Natural killer cell (primary cell): ENCODE results near the gene GLOD4. TPM values are rescaled to one million over a fixed set of nuclear protein-coding genes. Genes with fewer than 3 reads are reported as not detected.
"Not testable (repeated sequence)": the region's sequence is repeated elsewhere in the genome, so short reads cannot be mapped to it uniquely, and the experiment has no call there.

ENCODE experiments used
- ATAC-seq, 3 donors: fragments of 150-1000 bp in 2 of 3; fragments of 200-7000 bp in 1 of 3; cut with Tn5 transposase; 1 replicate in 1 of 3; 2 replicates in 2 of 3; pipeline ENCODE4 v1.10.0; 2021; ENCODE audit warnings: mild to moderate bottlenecking in 2 of 3, moderate library complexity in 2 of 3
- DNase-seq, 2 donors: peaks; one replicate each; pipeline versions ENCODE4 v3.0.0 to v3.0.0-alpha.2; 2013 to 2021; ENCODE audit warnings: mixed read lengths in 1 of 2
- H3K27ac ChIP-seq: one replicate; pipeline ENCODE4 v1.5.1; 2013; ENCODE audit warnings: mild to moderate bottlenecking, low read length
- H3K27me3 ChIP-seq: one replicate; pipeline ENCODE4 v1.6.1; 2013; ENCODE audit warnings: low read length; ENCODE audit not compliant: control insufficient read depth, insufficient read depth
- H3K36me3 ChIP-seq: one replicate; pipeline ENCODE4 v1.6.1; 2013; ENCODE audit warnings: low read length; ENCODE audit not compliant: control insufficient read depth, insufficient read depth
- H3K4me1 ChIP-seq: one replicate; pipeline ENCODE4 v1.6.1; 2013; ENCODE audit warnings: low read length; ENCODE audit not compliant: control insufficient read depth, insufficient read depth
- H3K4me3 ChIP-seq: one replicate; pipeline ENCODE4 v1.5.1; 2013; ENCODE audit warnings: low read length
- H3K9me3 ChIP-seq: one replicate; pipeline ENCODE4 v1.6.1; 2013; ENCODE audit warnings: low read length; ENCODE audit not compliant: control insufficient read depth, insufficient read depth
- H3K27ac Mint-ChIP-seq, 2 donors: one replicate each; pipeline ENCODE4 v1.8.0; 2022; ENCODE audit warnings: mild to moderate bottlenecking in 2 of 2, mixed read lengths in 2 of 2, moderate library complexity in 1 of 2
- H3K27me3 Mint-ChIP-seq, 2 donors: one replicate each; pipeline ENCODE4 v1.8.0; 2022; ENCODE audit warnings: low read depth in 2 of 2, mixed read lengths in 2 of 2
- H3K36me3 Mint-ChIP-seq: one replicate; pipeline ENCODE4 v1.8.0; 2022; ENCODE audit warnings: mixed read lengths
- H3K4me1 Mint-ChIP-seq, 2 donors: one replicate each; pipeline ENCODE4 v1.8.0; 2022; ENCODE audit warnings: mixed read lengths in 2 of 2
- H3K4me3 Mint-ChIP-seq: one replicate; pipeline ENCODE4 v1.8.0; 2022; ENCODE audit warnings: mild to moderate bottlenecking, moderate library complexity, mixed read lengths
- H3K9me3 Mint-ChIP-seq, 2 donors: one replicate each; pipeline ENCODE4 v1.8.0; 2022; ENCODE audit warnings: mixed read lengths in 2 of 2
- CTCF ChIP-seq: fragments of 200-600 bp; IDR thresholded peaks from one replicate; pipeline ENCODE4 v1.8.0; 2022; ENCODE audit warnings: antibody characterized with exemption
- WGBS: methylation state at CpG from one replicate; pipeline ENCODE4 v1.1.7; 2013; ENCODE audit warnings: missing lambda C conversion rate; ENCODE audit not compliant: insufficient coverage; 5-methylcytosine and 5-hydroxymethylcytosine counted together
- intact Hi-C: fragments of 100-400 bp; cut with micrococcal nuclease; formaldehyde crosslinking; loops from one replicate; pipeline ENCODE4 v1.14.2; 2022
- total RNA-seq, 4 donors: library from RNA; stranded (reverse); fragments of 120-200 nt in 1 of 4; gene quantifications; one replicate each; pipeline versions ENCODE4 v1.2.3 to v1.2.4, GENCODE V29; 2013 to 2022

The GLOD4 gene, protein sequence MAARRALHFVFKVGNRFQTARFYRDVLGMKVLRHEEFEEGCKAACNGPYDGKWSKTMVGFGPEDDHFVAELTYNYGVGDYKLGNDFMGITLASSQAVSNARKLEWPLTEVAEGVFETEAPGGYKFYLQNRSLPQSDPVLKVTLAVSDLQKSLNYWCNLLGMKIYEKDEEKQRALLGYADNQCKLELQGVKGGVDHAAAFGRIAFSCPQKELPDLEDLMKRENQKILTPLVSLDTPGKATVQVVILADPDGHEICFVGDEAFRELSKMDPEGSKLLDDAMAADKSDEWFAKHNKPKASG
- 10 to 100 TPM; 62.5 to 67.1 (median 63.5) TPM for total RNA-seq
- 69.1 TPM for total RNA-seq (2013)

DNA sequence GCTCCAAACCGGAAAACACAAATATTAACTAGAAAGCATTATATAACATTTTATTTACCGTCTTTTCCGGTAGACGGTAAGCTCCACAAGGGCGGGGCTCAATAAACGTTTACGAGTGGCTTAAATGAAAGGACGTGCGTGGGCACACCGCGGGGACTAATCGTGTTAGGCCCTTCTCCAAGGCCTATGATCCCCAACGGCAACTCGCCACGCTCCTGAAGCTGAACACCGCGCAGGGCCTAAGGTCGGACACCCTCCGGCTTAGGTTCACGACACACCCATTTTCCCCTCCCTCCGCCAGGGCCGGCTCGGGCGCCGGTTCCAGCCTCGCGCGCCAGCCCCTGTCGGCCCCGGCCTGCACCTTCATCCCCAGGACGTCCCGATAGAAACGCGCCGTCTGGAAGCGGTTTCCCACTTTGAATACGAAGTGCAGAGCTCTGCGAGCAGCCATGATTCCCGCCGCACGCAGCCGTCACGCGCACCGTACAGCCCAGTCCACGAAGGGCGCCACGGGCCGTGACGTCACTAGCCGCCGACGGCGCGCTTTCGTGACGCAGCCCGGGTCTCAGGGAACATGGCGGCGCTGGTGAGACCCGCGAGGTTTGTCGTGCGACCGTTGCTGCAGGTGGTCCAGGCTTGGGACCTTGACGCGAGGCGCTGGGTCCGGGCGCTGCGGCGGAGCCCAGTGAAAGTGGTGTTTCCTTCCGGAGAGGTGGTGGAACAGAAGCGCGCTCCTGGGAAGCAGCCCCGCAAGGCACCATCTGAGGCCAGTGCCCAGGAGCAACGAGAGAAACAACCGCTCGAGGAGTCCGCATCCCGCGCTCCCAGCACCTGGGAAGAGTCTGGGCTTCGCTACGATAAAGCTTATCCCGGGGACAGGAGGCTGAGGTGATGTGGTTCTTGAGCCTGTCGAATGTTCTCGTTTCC is at the start of gene GLOD4, which contains the start of gene MRM3:
GLOD4 (minus strand) TSS at position 476 of the 927 bp plus-strand sequence; CDS start at position 451, 25 bp downstream.
MRM3 (plus strand) TSS at position 549 of the 927 bp plus-strand sequence; CDS start at position 575, 26 bp downstream.
- peak; percentile 98 to 99 for DNase-seq
- Histone ChIP-seq H3K36me3 (peaks cover 21% of the 10 kb centered on the region), H3K27ac (peak within 1 kb of the TSS; percentile 67), H3K27me3 (no peaks in the 10 kb centered on the region), H3K4me1 (peaks cover 20% of the 10 kb centered on the region), H3K4me3 (peak within 1 kb of the TSS; percentile 67), H3K9me3 (no peaks in the 10 kb centered on the region)
- peaks cover 8% of the 10 kb centered on the region for H3K36me3 Mint-ChIP-seq
- H3K27ac Mint-ChIP-seq, result peak within 1 kb of the TSS; percentile 97 to 99
- TF ChIP-seq CTCF, result no peak
- no peaks in the 10 kb centered on the region for H3K9me3 Mint-ChIP-seq
- H3K4me3 Mint-ChIP-seq, result peak within 1 kb of the TSS; percentile 98
- under 1% methylated on average over 87 of the region's 87 CpGs for WGBS
- peak; percentile 96 to 97 (median 96) for ATAC-seq
- intact Hi-C loops, result loop anchor here (1.0 kb wide), 2 partner anchors 30 to 214 kb away; partner anchors contain the start of gene GEMIN4
- H3K27me3 Mint-ChIP-seq, result no peaks in the 10 kb centered on the region
- H3K4me1 Mint-ChIP-seq, result peaks cover 22 to 27% of the 10 kb centered on the region in 2 donors

GRCh38 chr17:830950-831349 is 48.9 kb upstream of the GLOD4 start:
- H3K36me3 ChIP-seq, result no peaks in the 10 kb centered on the region
- WGBS, result 83% methylated on average over 5 of the region's 7 CpGs
- Mint-ChIP-seq H3K27me3 (no peaks in the 10 kb centered on the region), H3K36me3 (no peaks in the 10 kb centered on the region), H3K27ac (no peak overlapping the region), H3K4me1 (no peaks in the 10 kb centered on the region), H3K9me3 (no peaks in the 10 kb centered on the region), H3K4me3 (no peak overlapping the region)
- H3K4me3 ChIP-seq, result no peak overlapping the region
- H3K9me3 ChIP-seq, result no peaks in the 10 kb centered on the region
- H3K4me1 ChIP-seq, result no peaks in the 10 kb centered on the region
- intact Hi-C loops, result no loop called here
- no peaks in the 10 kb centered on the region for H3K27me3 ChIP-seq
- ATAC-seq, result no peak
- TF ChIP-seq CTCF, result no peak
- H3K27ac ChIP-seq, result no peak overlapping the region
- no peak for DNase-seq

DNA sequence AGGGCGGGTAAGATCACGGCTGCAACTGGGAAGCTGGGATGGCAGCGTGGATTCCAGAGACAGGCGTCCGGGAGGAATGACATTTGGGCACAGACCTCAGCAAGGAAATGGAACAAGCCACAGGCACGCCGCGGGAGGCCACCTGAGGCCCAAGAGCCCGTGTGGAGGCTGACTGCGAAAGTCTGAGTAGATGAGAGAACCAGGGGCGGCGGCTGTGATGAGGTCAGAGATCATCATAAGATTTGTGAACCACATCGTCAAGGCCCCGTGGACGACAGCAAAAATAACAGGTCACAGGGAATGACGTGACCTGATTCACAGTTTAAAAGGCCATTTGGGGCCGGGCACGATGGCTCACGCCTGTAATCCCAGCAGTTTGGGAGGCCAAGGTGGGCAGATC is 48.3 kb upstream of the GLOD4 start:
- no peaks in the 10 kb centered on the region for H3K4me1 ChIP-seq
- no peak for DNase-seq
- no peak for ATAC-seq
- H3K27ac Mint-ChIP-seq, result no peak overlapping the region
- H3K27me3 Mint-ChIP-seq, result no peaks in the 10 kb centered on the region
- H3K27me3 ChIP-seq, result no peaks in the 10 kb centered on the region
- H3K4me1 Mint-ChIP-seq, result no peaks in the 10 kb centered on the region
- no peaks in the 10 kb centered on the region for H3K9me3 ChIP-seq
- no peak overlapping the region for H3K4me3 ChIP-seq
- intact Hi-C loops, result no loop called here
- H3K9me3 Mint-ChIP-seq, result no peaks in the 10 kb centered on the region
- H3K4me3 Mint-ChIP-seq, result no peak overlapping the region
- H3K36me3 ChIP-seq, result no peaks in the 10 kb centered on the region
- 77% methylated on average over 19 of the region's 19 CpGs for WGBS
- H3K36me3 Mint-ChIP-seq, result no peaks in the 10 kb centered on the region
- no peak for TF ChIP-seq CTCF
- H3K27ac ChIP-seq, result no peak overlapping the region

DNA sequence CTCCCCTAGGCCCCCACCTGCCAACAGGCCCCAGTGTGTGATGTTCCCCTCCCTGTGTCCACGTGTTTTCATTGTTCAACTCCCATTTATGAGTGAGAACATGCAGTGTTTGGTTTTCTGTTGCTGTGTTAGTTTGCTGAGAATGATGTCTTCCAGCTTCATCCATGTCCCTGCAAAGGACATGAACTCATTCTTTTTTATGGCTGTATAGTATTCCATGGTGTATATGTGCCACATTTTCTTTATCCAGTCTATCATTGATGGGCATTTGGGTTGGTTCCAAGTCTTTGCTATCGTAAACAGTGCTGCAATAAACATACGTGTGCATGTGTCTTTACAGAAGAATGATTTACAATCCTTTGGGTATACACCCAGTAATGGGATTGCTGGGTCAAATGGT is 47.5 kb upstream of the GLOD4 start:
- H3K4me1 Mint-ChIP-seq, H3K27ac Mint-ChIP-seq, H3K36me3 Mint-ChIP-seq, intact Hi-C loops, ATAC-seq, DNase-seq, H3K27me3 Mint-ChIP-seq, H3K4me1 ChIP-seq, H3K9me3 ChIP-seq, H3K27me3 ChIP-seq, H3K27ac ChIP-seq, H3K4me3 ChIP-seq, H3K36me3 ChIP-seq, H3K4me3 Mint-ChIP-seq, H3K9me3 Mint-ChIP-seq: not testable (repeated sequence)
- WGBS, result 75% methylated on average over 1 of the region's 3 CpGs
